ENCODE data around the gene RXRA. TPM values are rescaled to one million over a fixed set of nuclear protein-coding genes. Genes with fewer than 3 reads are reported as not detected.
A peak's percentile ranks its signal among the peaks of the same experiment; 100 is the strongest.

RXRA gene
- total and polyA plus RNA-seq, 2 of the 13 experiments (the other 11 are each of a cell fraction or from before 2014, with no cell fraction given) = 18.9 to 29.2 TPM

GRCh38 chr9:134338394-134339182 is 12.3 kb downstream of the RXRA start (continued):
- TF ChIP-seq, protein P1, sequence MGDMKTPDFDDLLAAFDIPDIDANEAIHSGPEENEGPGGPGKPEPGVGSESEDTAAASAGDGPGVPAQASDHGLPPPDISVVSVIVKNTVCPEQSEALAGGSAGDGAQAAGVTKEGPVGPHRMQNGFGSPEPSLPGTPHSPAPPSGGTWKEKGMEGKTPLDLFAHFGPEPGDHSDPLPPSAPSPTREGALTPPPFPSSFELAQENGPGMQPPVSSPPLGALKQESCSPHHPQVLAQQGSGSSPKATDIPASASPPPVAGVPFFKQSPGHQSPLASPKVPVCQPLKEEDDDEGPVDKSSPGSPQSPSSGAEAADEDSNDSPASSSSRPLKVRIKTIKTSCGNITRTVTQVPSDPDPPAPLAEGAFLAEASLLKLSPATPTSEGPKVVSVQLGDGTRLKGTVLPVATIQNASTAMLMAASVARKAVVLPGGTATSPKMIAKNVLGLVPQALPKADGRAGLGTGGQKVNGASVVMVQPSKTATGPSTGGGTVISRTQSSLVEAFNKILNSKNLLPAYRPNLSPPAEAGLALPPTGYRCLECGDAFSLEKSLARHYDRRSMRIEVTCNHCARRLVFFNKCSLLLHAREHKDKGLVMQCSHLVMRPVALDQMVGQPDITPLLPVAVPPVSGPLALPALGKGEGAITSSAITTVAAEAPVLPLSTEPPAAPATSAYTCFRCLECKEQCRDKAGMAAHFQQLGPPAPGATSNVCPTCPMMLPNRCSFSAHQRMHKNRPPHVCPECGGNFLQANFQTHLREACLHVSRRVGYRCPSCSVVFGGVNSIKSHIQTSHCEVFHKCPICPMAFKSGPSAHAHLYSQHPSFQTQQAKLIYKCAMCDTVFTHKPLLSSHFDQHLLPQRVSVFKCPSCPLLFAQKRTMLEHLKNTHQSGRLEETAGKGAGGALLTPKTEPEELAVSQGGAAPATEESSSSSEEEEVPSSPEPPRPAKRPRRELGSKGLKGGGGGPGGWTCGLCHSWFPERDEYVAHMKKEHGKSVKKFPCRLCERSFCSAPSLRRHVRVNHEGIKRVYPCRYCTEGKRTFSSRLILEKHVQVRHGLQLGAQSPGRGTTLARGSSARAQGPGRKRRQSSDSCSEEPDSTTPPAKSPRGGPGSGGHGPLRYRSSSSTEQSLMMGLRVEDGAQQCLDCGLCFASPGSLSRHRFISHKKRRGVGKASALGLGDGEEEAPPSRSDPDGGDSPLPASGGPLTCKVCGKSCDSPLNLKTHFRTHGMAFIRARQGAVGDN (CRISPR knock-in tag; IDR thresholded peaks at IDR 0.05) = peak; percentile 46
- TF ChIP-seq ZMAT3 (CRISPR knock-in tag; conservative IDR thresholded peaks at IDR 0.05) (no peak), GATAD1 (CRISPR knock-in tag; IDR thresholded peaks at IDR 0.05) (no peak), ZNF354B (CRISPR knock-in tag; IDR thresholded peaks at IDR 0.05) (no peak), ATF7 (IDR thresholded peaks at IDR 0.05) (no peak), ATF7 (CRISPR knock-in tag; IDR thresholded peaks at IDR 0.05) (no peak), ZHX1 (CRISPR knock-in tag; IDR thresholded peaks at IDR 0.05; ENCODE audit: low read depth) (peak; percentile 12; the same call in 1 of the 2 replicates), ZNF761 (CRISPR knock-in tag; conservative IDR thresholded peaks at IDR 0.05) (no peak), ZNF83 (CRISPR knock-in tag; IDR thresholded peaks at IDR 0.05; ENCODE audit: borderline replicate concordance) (no peak), AHR (CRISPR knock-in tag; IDR thresholded peaks at IDR 0.05) (no peak), AGO1 (IDR thresholded peaks at IDR 0.05; ENCODE audit: low read depth, low read length, poor library complexity, severe bottlenecking) (peak; percentile 8), ZNF567 (CRISPR knock-in tag; IDR thresholded peaks at IDR 0.05; ENCODE audit: borderline replicate concordance) (no peak), SATB2 (CRISPR knock-in tag; IDR thresholded peaks at IDR 0.05) (no peak), ATF2 (CRISPR knock-in tag; IDR thresholded peaks at IDR 0.05) (no peak), ZNF281 (CRISPR knock-in tag; IDR thresholded peaks at IDR 0.05; ENCODE audit: borderline replicate concordance) (peak; percentile 50; the same call in 1 of the 2 replicates)
- TF ChIP-seq, protein P2, sequence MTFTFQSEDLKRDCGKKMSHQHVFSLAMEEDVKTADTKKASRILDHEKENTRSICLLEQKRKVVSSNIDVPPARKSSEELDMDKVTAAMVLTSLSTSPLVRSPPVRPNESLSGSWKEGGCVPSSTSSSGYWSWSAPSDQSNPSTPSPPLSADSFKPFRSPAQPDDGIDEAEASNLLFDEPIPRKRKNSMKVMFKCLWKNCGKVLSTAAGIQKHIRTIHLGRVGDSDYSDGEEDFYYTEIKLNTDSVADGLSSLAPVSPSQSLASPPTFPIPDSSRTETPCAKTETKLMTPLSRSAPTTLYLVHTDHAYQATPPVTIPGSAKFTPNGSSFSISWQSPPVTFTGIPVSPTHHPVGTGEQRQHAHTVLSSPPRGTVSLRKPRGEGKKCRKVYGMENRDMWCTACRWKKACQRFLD (CRISPR knock-in tag; IDR thresholded peaks at IDR 0.05; ENCODE audit: borderline replicate concordance) = no peak
